GM19324 (cell line): Measurements from ENCODE around the gene MYLK.
"Not testable (repeated sequence)": the region's sequence is repeated elsewhere in the genome, so short reads cannot be mapped to it uniquely, and the experiment has no call there.

Experiments used
- ATAC-seq: cut with Tn5 transposase; IDR thresholded peaks from one replicate; pipeline ENCODE4 v1.9.1; 2021; ENCODE audit warnings: mild to moderate bottlenecking, moderate library complexity; ENCODE audit not compliant: unreplicated experiment, low FRiP score

Gene MYLK

DNA sequence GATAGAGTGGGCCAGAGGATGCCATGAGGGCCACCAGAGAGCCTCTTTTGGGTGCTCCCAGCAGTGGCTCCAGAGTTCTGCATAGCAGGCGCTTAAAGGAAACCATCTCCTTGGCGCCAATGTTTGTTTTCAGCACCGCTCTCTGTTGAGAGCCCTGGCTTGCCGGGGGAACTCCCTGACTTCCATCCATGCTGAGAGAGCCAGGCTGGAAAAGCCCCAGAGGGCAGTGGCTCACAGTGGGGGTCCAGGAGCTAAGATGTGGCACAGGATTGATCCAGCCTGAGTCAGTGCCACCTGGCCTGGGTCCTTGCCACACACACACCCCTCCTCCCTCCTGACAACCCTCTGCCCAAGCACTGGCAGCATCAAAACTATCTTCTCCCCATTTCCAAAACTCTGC lies 248.9 kb downstream of the MYLK start:
- no peak for ATAC-seq

DNA sequence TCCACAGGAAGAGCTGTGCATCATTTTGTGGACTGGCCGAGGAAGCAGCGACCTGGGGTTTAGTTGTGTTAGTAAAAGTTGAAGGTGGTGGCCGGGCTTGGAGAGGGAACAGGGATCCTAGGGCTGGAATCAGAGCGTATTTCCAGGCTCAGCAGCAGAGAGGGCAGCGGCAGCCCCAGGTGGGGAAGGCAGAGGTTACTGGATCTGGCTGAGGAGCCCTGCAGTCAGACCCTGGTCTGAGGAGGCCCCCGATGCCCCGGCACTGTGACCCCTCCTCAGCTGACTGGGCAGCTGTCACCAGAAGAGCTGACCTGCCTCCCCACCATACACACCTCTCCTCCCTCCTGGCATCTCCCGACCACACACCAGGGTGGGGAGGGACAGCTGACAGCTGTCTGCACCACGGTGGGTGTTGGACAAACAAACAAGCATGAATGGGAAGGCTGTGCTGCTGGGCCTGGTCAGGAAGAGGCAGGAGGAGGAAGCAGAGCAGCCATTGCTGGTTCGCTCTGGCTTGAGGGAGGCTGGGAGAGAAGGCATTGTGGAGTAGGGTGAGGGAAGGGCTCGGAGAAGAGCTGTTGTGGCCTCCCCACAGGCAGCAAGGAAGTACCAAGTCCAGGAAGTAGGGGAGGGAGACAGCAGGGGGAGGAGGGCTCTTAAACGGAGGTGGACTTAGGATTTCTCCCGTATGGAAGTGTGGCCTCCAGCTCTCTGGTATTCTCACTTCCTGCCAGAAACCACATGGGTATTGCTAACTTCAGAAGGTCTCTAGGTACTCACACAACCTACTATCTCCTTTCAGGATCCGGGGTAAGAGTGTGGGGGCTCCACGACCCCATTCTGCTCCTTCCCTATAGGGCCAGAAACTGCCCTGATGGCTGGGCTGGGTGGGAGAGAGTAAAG lies 249.7 kb downstream of the MYLK start:
- no peak for ATAC-seq

DNA sequence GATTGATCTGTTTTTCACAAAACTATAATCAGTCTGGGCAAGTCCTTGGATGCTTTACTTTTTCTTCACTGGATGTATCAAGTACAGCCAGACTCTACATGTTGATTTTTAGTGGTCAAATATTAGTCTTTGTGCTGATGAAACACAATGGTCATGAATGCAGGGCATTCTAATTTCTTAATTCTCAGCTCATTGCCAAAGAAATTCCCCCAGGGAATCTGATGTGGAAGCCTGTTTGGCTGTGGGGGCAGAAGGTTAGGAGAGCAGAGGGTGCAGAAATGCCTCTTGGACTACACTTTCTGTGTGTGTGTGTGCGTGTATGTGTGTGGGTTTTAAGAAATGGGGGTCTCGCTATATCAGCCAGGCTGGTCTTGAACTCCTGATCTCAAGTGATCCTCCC lies 250.6 kb downstream of the MYLK start:
- no peak for ATAC-seq

DNA sequence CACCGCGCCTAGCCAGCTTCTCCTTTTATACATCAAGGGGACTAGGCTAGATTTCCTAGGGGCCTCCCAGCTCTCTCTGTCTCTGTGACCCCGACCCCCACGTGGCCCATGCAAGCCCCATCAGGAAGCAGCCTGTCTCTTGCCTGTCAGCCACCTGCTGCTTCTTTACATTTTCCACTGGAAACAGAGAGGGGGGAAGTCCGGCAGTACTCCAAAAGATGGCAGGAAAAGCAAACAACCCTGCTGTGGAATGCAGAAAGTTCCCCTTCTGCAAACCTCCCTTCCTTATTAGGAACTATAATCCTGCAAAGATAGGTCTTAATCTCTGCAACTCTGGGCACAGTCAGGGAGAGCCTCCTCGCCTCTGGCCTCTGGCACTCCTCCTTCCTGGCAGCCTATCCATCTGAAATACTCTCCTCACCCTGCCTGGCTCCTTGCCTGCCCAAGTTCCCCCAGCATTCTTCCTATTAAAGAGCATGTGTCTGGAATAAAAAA lies 251.9 kb downstream of the MYLK start:
- ATAC-seq = no peak

DNA sequence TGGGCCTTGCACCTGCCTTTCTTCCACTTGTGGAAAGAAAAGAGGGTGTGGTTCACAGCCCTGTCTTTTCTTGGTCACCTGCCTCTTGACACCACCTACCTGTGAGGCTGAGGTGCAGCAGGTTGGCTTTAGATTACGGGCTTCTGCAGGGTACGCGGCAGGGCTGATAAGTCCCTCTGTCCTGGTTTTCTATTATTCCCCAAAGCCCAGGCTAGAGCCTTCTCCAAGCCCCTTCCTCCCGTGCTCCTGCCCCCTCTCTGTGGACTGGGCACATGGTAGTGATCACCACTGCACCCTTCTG lies 254.4 kb downstream of the MYLK start:
- no peak for ATAC-seq

DNA sequence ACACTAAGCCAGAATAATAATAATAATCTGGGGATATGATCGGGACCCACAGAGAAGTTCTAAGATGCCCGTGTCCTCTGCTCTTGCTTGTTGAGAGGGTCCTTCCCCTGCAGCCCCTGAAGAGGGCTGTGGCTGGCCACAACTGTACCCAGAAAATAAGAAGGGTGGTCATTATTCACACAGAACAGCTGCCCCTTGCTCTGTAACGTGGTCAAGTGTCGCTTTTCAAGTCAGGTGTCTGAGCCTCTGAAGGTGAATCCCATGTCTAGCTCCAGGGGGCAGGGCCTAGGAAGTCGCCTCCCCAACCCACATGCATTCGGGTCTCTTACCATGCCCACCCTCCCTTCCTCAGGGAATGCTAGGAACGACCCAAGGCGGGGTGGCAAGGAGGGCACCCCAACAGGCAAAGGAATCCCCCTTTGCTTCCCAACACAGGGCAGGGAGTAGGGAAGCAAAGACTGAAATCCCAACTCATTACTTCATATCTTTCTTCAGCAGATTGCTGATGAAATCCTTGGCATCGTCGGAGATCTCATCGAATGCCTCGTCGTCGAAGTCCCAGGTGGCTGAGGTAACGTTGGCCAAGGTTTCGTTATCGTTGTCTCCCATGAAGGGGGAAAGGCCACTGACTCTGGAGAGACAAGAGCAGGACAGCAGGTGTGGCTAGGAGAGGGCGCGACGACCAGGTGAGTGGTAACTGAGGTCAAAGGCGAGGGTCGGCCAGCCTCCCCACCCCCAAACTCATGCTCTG lies 255.0 kb downstream of the MYLK start:
- no peak for ATAC-seq

DNA sequence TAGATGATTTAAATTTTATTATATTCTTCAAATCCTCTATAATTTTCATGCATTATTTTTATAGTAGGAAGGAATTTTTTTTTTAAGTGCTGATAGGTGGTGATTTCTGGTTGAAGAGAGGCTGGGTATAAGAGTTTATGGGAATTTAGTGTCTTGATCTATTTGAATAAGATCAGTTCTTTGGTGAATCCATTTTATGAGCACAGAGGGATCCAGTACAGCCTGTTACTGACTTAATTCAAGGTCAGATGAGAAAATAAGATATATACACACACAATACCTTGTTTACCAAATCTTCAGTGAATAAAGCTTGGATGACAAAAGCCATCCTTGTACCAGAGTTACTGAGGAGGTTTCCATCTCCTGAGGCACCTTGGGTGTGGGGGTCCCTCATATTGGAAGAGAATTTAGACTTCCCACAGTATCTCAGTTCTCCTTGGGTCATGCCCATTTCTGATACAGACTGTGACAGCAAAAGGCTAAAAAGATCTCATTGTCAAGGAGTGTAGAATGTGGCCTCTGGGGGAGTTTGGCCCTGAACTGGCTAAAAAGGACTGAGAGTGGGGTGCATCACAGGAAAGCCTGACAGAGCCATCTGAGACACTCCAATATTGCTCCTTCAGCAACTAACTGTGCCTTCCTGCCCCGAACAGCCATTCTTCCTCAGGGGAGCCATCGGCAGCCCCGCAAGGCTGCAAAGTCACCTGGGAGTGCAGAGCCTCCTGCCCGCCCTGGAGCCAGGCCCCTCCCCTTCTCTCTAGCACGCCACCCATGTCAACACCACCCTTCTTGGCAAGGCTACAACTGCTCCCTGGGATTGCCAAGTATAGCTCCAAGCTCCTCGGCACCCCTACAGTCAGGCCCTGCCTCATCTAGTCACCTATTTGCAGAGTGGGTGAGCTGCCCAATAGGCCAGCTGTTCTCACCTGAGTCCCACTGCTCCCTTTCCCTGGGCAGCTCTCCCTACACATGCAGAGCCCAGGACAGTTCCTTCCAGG lies 256.2 kb downstream of the MYLK start:
- no peak for ATAC-seq

DNA sequence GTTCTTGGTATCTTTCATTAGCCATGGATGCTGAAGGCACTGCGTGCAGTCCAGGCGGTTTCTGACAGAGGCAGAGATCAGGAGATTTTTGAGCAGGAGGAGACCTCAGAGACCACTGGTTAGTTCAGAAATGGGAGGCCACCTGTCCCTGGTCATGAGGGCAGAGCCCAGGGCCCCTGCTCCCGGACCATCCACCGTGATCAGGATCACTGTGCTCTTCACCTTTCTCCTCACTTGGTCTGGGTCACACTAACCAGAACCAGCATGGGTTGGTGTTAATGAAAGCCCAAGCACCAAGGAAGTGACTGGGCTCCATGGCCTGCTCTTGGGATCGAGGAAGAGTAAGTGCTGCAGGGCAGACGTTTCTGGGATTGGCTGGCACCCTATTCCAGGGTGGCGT lies 257.3 kb downstream of the MYLK start:
- ATAC-seq = no peak

DNA sequence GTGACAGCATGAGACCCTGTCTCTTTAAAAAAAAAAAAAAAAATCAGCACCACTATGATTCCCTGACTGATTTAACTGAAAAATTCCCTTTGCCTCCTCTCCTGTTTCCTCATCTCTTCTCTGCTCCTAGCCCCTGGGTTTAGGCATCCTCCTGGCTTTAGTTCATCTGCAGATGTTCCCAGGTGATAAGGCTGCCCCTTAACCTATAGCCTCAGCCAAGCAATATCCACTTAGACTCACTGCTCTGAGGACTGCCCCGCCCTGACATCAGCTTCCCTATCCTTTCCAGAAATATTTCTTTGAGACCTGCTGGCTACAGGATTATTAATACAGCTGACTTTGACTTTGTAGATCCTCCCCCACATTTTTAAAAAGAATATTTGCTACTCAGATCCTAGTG lies 259.8 kb downstream of the MYLK start:
- no peak for ATAC-seq

DNA sequence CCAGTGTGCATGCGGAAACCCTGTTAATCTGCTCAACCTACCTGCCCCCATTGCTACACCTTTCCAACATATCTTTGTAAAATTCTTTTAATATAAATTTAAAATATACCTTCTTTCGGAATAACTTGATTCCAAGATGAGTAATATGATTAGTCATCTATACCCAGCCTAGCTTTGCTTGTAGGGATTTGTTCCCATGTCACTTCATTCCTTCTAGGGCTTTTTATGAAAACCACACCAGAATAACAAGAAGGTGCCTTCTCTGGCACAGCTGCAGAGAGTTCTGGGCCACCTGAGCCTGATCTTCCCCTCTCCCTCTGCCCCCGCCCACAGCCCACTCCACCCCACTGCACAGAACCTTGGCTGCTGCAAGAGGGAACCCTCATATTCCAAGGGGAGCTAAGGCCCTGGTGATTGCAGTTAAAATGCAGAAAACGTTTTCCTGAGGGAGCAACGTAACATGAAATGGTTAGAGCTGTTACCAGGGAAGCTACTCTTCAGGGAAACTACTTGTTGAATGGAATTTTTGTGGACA lies 260.7 kb downstream of the MYLK start:
- ATAC-seq = no peak

DNA sequence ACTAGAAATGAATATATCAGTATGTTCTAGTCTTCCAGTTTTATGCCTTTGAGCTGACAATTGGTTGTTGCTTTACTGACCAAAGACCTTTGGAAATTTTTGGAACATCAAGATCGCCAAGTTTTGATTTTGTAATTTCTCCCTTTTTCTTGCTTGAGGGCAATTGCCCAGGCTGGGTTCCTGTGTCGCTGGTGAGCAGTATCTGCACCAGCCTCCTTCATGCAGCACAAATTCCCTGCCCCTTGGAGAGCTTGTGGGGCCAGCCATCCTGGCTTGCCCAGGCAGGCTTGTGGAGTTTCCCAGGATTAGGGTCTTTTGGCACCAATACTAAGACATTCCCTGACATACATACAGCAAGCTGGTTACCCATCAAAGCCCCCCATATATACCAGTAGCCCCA lies 261.4 kb downstream of the MYLK start:
- ATAC-seq = no peak

DNA sequence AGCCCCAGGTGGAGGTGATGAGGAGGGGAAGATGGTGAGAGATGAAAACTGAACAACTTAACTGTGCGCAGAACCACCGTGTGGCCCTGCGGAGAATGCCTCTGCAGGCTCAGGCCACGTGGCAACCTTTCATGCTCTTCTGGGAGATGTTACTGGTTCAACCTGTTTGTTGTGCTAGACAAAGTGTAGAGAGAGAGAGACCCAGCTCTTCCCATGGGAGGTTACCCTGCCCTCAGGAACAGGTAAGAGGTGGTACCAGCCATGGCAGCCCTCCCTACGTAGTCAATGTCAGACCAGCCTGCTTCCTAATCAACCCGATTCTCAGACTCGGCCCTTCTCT lies 262.3 kb downstream of the MYLK start:
- no peak for ATAC-seq

DNA sequence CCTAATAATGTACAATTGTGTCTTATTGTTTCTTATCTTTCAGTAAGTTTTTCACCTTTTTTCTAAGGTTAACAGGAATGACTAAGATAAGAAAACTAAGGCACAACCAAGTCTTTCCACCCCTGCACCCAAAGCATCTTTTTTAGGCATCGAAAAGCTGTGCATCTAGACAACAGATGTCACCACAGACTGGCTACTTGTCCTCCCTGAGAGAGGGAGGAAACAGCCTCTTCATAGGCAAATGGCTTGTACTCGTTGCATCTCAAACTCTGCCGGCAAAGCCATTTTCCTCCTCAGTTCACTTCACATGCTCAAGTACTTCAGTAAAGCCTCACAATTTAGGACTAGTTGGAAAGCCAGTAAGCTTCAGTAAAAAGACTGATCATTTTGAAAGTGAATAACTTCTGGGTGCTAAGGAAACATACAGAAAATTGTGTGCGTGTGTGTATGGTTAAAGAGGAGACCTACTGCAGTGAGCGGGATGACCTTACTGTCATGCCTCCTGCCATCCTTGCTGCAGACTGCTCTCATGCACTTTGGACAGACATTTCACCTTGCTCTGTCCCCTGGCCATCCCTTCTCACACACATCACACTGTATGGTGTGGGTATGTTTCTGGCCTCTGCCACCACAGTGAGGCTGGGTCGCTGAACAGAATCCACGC lies 262.8 kb downstream of the MYLK start:
- ATAC-seq = no peak

DNA sequence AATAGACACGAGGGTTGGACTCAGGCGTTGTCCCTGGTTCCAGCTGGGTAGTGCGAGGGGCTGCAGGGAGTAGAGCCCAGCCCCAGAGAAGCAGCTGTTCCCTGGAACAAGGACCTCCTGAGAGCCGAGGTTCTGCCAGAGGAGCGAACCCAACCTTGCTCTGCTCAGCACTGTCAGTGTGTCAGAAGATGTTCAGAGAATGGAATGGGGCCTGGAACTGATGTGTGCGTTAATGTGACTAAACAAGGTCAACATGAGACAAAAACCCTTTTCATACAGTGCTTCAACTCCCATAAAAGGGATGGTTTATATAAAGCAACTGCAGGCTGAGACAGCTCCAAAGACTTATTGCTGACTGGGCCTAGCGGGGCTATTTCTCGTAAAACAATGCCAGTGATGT lies 263.8 kb downstream of the MYLK start:
- no peak for ATAC-seq

DNA sequence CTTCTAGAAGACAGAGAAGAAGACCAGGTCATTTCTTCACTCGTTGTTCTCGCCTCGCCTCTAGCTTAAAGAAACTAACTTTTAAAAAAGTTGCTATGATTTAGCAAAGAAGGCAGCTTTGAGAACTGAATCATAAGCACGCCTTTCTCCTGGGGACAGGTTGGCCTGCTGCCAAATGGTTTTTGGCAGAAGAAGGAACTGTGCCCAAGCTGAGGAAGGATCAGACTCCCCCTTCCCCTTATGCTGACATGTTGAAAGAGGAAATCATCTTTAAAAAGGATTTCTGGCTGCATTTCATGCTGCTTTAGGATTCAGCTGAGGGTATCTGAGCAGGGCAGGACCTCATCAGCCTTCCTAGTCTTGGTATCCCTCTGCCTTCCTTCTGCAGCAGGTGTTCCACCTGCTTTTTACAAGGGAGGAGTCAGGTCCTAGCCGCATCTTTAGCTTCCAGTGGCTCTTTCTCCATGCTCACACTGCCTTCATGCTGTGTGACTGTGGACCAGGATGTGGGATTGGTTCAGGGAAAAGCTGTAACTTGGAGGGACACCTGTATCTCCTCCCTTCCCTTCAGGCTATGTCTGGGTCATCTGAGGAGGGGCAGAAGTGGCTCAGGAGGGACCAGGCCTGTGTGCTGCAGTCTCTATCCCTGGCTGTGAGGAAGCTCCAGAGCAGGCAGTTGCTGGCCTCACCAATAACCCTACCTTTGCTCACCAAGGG lies 265.2 kb downstream of the MYLK start:
- ATAC-seq = no peak

DNA sequence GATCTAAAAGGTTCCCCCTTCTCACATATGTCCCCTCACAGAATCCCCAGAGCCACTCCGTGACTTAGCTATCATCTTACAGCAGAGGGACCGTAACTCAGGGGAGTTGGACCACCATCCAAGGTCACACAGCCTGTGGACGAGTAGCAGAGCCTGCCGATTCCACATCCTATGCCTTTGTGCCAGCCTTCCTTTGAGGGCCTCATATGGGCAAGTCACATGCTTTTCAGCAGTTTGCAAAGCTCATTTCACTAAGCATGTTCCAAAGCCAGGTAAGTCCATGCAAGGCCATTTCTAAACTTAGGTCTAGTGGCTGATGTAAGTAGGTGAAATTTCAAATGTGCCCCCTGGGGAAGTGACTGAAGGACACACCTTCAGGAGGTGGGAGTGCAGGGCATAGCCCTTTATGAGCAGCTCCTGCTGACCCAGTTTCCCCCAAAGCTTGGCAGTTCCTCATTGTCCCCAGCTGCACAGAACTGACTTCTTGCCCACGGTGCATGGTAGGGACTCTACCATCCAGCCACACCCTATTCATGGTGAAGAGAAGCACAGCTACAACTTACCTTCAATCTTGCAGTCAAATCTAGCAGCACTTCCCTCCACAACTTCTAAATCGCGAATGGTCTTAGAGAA lies 265.9 kb downstream of the MYLK start:
- ATAC-seq = no peak

DNA sequence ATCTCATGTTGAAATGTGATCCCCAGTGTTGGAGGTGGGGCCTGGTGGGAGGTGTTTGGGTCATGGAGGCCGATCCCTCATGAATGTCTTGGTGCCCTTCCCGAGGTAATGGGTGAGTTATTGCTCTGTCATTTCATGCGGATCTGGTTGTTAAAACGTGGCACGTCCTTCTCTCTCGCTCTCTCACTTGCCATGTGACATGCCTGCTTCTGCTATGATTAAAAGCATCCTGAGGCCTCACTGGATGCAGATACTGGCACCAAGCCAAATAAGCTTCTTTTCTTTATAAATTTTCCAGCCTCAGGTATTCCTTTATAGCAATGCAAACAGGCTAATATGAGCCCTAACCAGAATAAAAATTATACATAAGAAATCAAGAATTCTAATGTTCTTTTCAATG lies 267.5 kb downstream of the MYLK start:
- no peak for ATAC-seq

DNA sequence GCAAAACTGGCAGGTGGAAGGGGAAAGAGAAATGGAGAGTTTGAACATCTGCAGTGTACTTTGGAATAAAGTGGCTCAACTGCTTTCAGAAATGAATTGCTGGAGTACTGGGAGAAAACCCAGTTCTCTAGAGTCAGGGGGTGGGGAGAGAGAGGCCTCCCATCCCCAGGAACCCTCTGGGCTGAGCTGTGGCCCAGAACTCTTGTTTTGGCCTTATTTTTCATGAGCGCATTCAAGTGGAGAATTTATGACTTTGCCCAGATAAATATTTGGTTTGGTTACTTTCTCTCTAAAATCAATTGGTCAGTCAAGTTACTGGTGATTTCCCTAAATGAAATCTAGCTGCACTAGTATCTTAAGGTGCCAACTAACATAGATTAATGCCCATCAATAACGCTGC lies 270.6 kb downstream of the MYLK start:
- no peak for ATAC-seq

DNA sequence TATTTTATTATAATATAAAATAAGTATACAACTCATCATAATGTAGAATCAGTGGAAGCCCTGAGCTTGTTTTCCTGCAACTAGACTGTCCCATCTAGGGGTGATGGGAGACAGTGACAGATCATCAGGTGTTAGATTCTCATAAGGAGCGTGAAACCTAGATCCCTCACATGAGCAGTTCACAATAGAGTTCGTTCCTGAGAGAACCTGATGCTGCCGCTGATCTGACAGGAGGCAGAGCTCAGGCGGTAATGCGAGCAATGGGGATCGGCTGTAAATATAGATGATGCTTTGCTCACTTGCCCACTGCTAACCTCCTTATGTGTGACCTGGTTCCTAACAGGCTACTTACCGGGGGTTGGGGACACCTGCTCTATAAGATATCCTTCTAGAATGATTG lies 272.5 kb downstream of the MYLK start:
- not testable (repeated sequence) for ATAC-seq
